Measurements from ENCODE around the gene MAP2K2. TPM values are rescaled to one million over a fixed set of nuclear protein-coding genes. Genes with fewer than 3 reads are reported as not detected.

MAP2K2 gene
- total and polyA plus RNA-seq, 2 donors = 98.4 to 144 TPM

DNA sequence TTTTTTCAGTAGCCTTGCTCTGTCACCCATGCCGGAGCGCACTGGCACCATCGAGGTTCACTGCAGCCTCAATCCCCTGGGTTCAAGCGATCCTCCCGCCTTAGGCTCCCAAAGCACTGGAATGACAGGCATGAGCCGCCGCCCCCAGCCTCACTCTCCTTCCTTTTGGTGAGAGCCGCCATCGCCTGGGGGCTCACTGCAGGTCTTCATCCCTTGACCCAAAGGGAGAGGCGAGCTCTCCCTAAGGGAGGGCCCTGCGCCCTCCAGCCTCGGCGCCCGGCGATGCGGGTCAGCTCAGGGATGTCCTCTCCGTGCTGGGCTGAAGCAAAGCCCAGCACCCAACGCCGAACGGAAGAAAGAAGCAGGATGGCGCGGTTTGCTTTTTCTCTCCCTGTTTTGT lies 34.0 kb downstream of the MAP2K2 start:
- DNase-seq (ENCODE audit: low read depth in 6 of 9, low spot score in 9 of 9) = no peak
- H3K9me3 ChIP-seq (ENCODE audit: control insufficient read depth in 2 of 2, insufficient read depth in 1 of 2, low read length in 1 of 2) = peaks cover 0 to 8% of the 10 kb centered on the region in 2 donors
- peaks cover 35 to 36% of the 10 kb centered on the region in 2 donors for H3K36me3 ChIP-seq (ENCODE audit: control insufficient read depth in 2 of 2, insufficient read depth in 2 of 2, low read length in 1 of 2)
- WGBS = 80% methylated on average over 22 of the region's 22 CpGs
- H3K27ac ChIP-seq (ENCODE audit: low read depth in 1 of 2, low read length in 1 of 2) = peak overlapping the region; percentile 87 to 88
- no peaks in the 10 kb centered on the region for H3K27me3 ChIP-seq (ENCODE audit: control insufficient read depth in 2 of 2, insufficient read depth in 1 of 2, low read length in 1 of 2)
- H3K4me3 ChIP-seq (ENCODE audit: low read length in 2 of 2) = no peak overlapping the region
- H3K4me1 ChIP-seq (ENCODE audit: control insufficient read depth in 2 of 2, insufficient read depth in 2 of 2, low read length in 2 of 2) = peaks cover 21 to 41% of the 10 kb centered on the region in 2 donors

- 9% methylated on average over 26 of the region's 26 CpGs for WGBS
- Histone ChIP-seq H3K36me3 (ENCODE audit: control insufficient read depth in 2 of 2, insufficient read depth in 2 of 2, low read length in 1 of 2) (peaks cover 30 to 31% of the 10 kb centered on the region in 2 donors), H3K27ac (ENCODE audit: low read depth in 1 of 2, low read length in 1 of 2) (peak overlapping the region; percentile 87 to 88), H3K27me3 (ENCODE audit: control insufficient read depth in 2 of 2, insufficient read depth in 1 of 2, low read length in 1 of 2) (no peaks in the 10 kb centered on the region), H3K4me3 (ENCODE audit: low read length in 2 of 2) (peak overlapping the region; percentile 5 to 24), H3K4me1 (ENCODE audit: control insufficient read depth in 2 of 2, insufficient read depth in 2 of 2, low read length in 2 of 2) (peaks cover 23 to 46% of the 10 kb centered on the region in 2 donors), H3K9me3 (ENCODE audit: control insufficient read depth in 2 of 2, insufficient read depth in 1 of 2, low read length in 1 of 2) (peaks cover 0 to 8% of the 10 kb centered on the region in 2 donors)
- peak in 3 of 9 donors; percentile 34 to 72 (median 51) for DNase-seq (ENCODE audit: low read depth in 6 of 9, low spot score in 9 of 9)
These were observed 34.5 kb downstream of the MAP2K2 start for GRCh38 chr19:4089400-4089908.

- peaks cover 0 to 12% of the 10 kb centered on the region in 2 donors for H3K9me3 ChIP-seq (ENCODE audit: control insufficient read depth in 2 of 2, insufficient read depth in 1 of 2, low read length in 1 of 2)
- H3K4me1 ChIP-seq (ENCODE audit: control insufficient read depth in 2 of 2, insufficient read depth in 2 of 2, low read length in 2 of 2) = peaks cover 28 to 51% of the 10 kb centered on the region in 2 donors
- peak overlapping the region; percentile 5 to 24 for H3K4me3 ChIP-seq (ENCODE audit: low read length in 2 of 2)
- peaks cover 25 to 27% of the 10 kb centered on the region in 2 donors for H3K36me3 ChIP-seq (ENCODE audit: control insufficient read depth in 2 of 2, insufficient read depth in 2 of 2, low read length in 1 of 2)
- WGBS = 3% methylated on average over 2 of the region's 2 CpGs
- peak in 6 of 9 donors; percentile 57 to 87 (median 68) for DNase-seq (ENCODE audit: low read depth in 6 of 9, low spot score in 9 of 9)
- peak overlapping the region; percentile 87 to 88 for H3K27ac ChIP-seq (ENCODE audit: low read depth in 1 of 2, low read length in 1 of 2)
- H3K27me3 ChIP-seq (ENCODE audit: control insufficient read depth in 2 of 2, insufficient read depth in 1 of 2, low read length in 1 of 2) = no peaks in the 10 kb centered on the region
These were observed 34.9 kb downstream of the MAP2K2 start for GRCh38 chr19:4088975-4089374.

DNA sequence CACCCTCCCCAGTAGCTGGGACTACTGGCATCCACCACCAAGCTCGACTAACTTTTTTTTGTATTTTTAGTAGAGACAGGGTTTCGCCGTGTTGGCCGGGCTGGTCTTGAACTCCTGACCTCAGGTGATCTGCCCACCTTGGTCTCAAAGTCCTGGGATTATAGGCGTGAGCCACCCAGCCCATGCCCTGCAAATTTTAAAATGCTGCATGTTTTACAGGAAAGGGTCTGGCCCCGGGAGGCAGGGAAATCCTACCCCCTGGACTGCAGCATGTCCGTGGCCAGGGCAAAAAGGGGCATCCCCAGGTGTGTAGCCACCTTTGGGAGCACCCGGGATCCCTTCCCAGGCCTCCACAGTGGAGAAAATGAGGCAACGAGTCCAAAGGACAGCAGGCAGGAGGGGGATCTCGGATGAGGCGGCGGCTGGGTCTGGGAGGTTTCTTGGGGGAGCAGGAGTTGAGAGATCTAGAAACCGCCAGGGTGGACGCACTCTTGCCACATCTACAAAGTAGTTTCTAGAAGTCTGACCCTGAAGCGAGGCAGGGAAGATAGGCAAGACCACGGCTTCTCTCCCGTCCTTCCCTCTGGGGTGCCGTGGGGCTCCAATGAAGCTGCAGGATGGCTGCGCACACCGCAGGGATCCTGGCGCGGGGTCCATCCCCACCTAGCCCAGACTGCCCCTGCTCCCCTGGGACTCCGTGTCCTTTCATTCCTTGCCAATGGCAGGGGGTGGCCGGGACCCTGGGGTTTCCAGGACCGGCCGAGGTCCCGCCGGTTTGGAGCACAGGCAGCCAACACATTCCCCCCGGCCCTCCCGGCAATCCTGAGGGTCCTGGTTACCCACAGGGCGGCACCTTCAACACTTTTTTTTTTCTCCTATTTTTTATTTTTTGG lies 35.9 kb downstream of the MAP2K2 start:
- H3K9me3 ChIP-seq (ENCODE audit: control insufficient read depth in 2 of 2, insufficient read depth in 1 of 2, low read length in 1 of 2) = peaks cover 0 to 14% of the 10 kb centered on the region in 2 donors
- no peak for DNase-seq (ENCODE audit: low read depth in 6 of 9, low spot score in 9 of 9)
- peaks cover 17 to 19% of the 10 kb centered on the region in 2 donors for H3K36me3 ChIP-seq (ENCODE audit: control insufficient read depth in 2 of 2, insufficient read depth in 2 of 2, low read length in 1 of 2)
- peaks cover 29 to 58% of the 10 kb centered on the region in 2 donors for H3K4me1 ChIP-seq (ENCODE audit: control insufficient read depth in 2 of 2, insufficient read depth in 2 of 2, low read length in 2 of 2)
- 95% methylated on average over 31 of the region's 31 CpGs for WGBS
- H3K27me3 ChIP-seq (ENCODE audit: control insufficient read depth in 2 of 2, insufficient read depth in 1 of 2, low read length in 1 of 2) = no peaks in the 10 kb centered on the region
- H3K4me3 ChIP-seq (ENCODE audit: low read length in 2 of 2) = no peak overlapping the region
- peak overlapping the region; percentile 60 to 88 for H3K27ac ChIP-seq (ENCODE audit: low read depth in 1 of 2, low read length in 1 of 2)

DNA sequence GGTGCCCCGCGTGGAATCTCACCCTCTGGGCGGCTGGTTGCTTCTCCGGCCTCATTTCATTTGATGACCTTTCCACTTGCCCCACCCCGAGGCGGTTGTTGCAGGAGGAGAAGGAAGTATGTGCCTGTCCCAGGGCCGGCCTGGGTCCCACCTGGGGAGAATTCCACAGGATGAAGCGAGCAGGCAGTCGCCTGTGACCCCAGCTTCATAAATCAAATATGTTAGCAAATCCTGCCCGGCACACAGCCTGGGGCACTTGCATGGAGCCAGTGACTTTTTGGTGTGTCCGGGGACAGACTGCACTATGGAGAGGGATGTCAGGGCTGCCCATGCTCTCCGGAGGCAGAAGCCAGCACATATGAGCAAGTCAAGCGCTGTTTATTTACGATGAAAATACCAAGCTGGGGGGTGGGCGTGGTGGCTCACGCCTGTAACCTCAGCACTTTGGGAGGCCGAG lies 37.5 kb downstream of the MAP2K2 start:
- Histone ChIP-seq H3K9me3 (ENCODE audit: control insufficient read depth in 2 of 2, insufficient read depth in 1 of 2, low read length in 1 of 2) (peaks cover 0 to 18% of the 10 kb centered on the region in 2 donors), H3K4me1 (ENCODE audit: control insufficient read depth in 2 of 2, insufficient read depth in 2 of 2, low read length in 2 of 2) (peaks cover 29 to 58% of the 10 kb centered on the region in 2 donors), H3K4me3 (ENCODE audit: low read length in 2 of 2) (no peak overlapping the region), H3K36me3 (ENCODE audit: control insufficient read depth in 2 of 2, insufficient read depth in 2 of 2, low read length in 1 of 2) (peaks cover 7 to 12% of the 10 kb centered on the region in 2 donors), H3K27me3 (ENCODE audit: control insufficient read depth in 2 of 2, insufficient read depth in 1 of 2, low read length in 1 of 2) (no peaks in the 10 kb centered on the region), H3K27ac (ENCODE audit: low read depth in 1 of 2, low read length in 1 of 2) (no peak overlapping the region)
- WGBS = 97% methylated on average over 17 of the region's 17 CpGs
- no peak for DNase-seq (ENCODE audit: low read depth in 6 of 9, low spot score in 9 of 9)

DNA sequence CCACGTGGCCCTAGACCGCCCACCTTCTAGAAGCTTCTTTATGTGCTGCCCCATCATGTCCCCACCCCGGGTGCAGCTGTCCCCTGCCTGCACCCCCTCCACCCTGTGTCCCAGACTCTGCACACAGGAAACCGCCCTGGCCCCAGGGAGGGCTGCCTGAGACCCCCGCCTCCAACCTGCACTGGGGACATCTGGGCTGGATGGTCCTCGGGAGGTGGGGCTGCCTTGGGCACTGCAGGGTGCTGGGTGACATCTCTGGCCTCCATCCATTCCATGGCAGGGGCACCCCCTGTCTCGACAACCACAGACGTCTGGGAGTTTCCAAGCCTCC lies 39.4 kb downstream of the MAP2K2 start:
- WGBS = 55% methylated on average over 8 of the region's 8 CpGs
- Histone ChIP-seq H3K4me3 (ENCODE audit: low read length in 2 of 2) (peak overlapping the region in 1 of 2 donors; percentile 21), H3K4me1 (ENCODE audit: control insufficient read depth in 2 of 2, insufficient read depth in 2 of 2, low read length in 2 of 2) (peaks cover 25 to 54% of the 10 kb centered on the region in 2 donors), H3K36me3 (ENCODE audit: control insufficient read depth in 2 of 2, insufficient read depth in 2 of 2, low read length in 1 of 2) (peaks cover 0 to under 1% of the 10 kb centered on the region in 2 donors), H3K27me3 (ENCODE audit: control insufficient read depth in 2 of 2, insufficient read depth in 1 of 2, low read length in 1 of 2) (no peaks in the 10 kb centered on the region), H3K27ac (ENCODE audit: low read depth in 1 of 2, low read length in 1 of 2) (peak overlapping the region; percentile 18 to 67), H3K9me3 (ENCODE audit: control insufficient read depth in 2 of 2, insufficient read depth in 1 of 2, low read length in 1 of 2) (peaks cover 0 to 19% of the 10 kb centered on the region in 2 donors)
- no peak for DNase-seq (ENCODE audit: low read depth in 6 of 9, low spot score in 9 of 9)

DNA sequence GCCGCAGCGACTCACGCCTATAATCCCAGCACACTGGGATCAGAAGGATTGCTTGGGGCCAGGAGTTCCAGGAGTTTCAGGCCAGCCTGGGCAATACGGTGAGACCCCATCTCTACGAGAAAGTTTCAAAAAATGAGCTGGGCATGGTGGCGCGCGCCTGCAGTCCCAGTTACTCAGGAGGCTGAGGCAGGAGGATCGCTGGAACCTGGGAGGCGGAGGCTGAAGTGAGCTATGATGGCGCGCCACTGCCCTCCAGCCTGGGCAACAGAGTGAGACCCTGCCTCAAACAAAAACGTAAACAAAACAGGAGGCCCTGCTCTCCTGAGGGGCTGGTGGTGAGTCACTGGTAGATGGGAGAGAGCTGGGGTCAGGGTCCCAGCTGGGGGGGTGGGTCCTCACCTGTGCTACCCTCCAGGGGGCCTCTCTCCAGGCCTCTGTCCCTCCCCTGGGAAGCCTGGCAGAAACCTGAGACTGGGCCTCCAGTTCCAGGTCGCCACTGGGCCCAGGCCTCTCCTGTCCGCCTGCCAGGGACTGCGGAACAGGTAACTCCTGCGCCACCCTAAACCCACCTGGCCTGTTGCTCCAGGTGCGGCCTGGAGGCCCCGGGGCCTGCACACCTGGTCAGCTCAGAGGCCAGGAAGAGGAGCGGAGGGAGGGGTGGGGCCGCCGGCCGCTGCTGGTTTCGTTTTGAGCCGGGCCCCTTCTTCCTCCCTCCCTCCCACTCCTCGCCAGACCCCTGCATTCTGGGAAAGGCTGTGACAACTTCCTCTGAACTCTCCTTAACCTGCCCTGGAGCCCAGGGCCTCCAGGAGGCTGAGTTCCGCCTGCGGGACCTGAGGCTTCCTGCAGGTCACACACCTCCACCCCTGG lies 40.0 kb downstream of the MAP2K2 start:
- peak in 3 of 9 donors; percentile 60 to 75 (median 62) for DNase-seq (ENCODE audit: low read depth in 6 of 9, low spot score in 9 of 9)
- 49% methylated on average over 28 of the region's 28 CpGs for WGBS
- peak overlapping the region; percentile 67 to 82 for H3K27ac ChIP-seq (ENCODE audit: low read depth in 1 of 2, low read length in 1 of 2)

DNA sequence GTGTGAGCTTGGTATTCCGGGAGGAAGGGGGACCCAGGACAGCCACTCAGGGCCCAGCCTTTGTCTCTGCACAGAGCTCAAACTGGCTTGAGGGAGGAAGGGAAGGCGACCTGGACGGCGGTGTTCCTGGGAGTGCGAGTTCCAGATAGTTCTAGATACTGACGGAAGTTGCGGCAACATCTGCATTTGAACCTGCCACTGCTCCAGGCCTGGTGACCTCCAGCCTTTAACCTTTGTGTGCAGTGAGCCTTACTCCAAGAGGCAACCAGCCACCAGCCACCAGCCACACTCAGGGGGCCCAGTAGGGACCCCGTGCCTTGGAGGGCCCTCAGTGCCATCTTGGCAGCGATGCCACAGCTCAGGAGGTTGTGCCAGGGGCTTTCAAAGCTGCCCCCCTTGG lies 41.8 kb downstream of the MAP2K2 start:
- Histone ChIP-seq H3K4me1 (ENCODE audit: control insufficient read depth in 2 of 2, insufficient read depth in 2 of 2, low read length in 2 of 2) (peaks cover 16 to 46% of the 10 kb centered on the region in 2 donors), H3K27ac (ENCODE audit: low read depth in 1 of 2, low read length in 1 of 2) (no peak overlapping the region), H3K9me3 (ENCODE audit: control insufficient read depth in 2 of 2, insufficient read depth in 1 of 2, low read length in 1 of 2) (peaks cover 0 to 14% of the 10 kb centered on the region in 2 donors), H3K27me3 (ENCODE audit: control insufficient read depth in 2 of 2, insufficient read depth in 1 of 2, low read length in 1 of 2) (no peaks in the 10 kb centered on the region), H3K4me3 (ENCODE audit: low read length in 2 of 2) (no peak overlapping the region), H3K36me3 (ENCODE audit: control insufficient read depth in 2 of 2, insufficient read depth in 2 of 2, low read length in 1 of 2) (no peaks in the 10 kb centered on the region)
- WGBS = 96% methylated on average over 9 of the region's 9 CpGs
- no peak for DNase-seq (ENCODE audit: low read depth in 6 of 9, low spot score in 9 of 9)

More for the DNA sequence above, 40.0 kb downstream of the MAP2K2 start:
- peaks cover 0 to 14% of the 10 kb centered on the region in 2 donors for H3K9me3 ChIP-seq (ENCODE audit: control insufficient read depth in 2 of 2, insufficient read depth in 1 of 2, low read length in 1 of 2)
- H3K27me3 ChIP-seq (ENCODE audit: control insufficient read depth in 2 of 2, insufficient read depth in 1 of 2, low read length in 1 of 2) = no peaks in the 10 kb centered on the region
- peak overlapping the region; percentile 21 to 30 for H3K4me3 ChIP-seq (ENCODE audit: low read length in 2 of 2)
- H3K4me1 ChIP-seq (ENCODE audit: control insufficient read depth in 2 of 2, insufficient read depth in 2 of 2, low read length in 2 of 2) = peaks cover 19 to 48% of the 10 kb centered on the region in 2 donors
- H3K36me3 ChIP-seq (ENCODE audit: control insufficient read depth in 2 of 2, insufficient read depth in 2 of 2, low read length in 1 of 2) = no peaks in the 10 kb centered on the region
